H9 (cell line): ENCODE data around the gene ABHD1. TPM values are rescaled to one million over a fixed set of nuclear protein-coding genes. Genes with fewer than 3 reads are reported as not detected.

Source experiments
- DNase-seq: peaks from one replicate; pipeline ENCODE4 v3.0.0-alpha.2; 2017
- H2AFZ ChIP-seq: one replicate; pipeline ENCODE4 v1.6.1; 2013; ENCODE audit warnings: mild to moderate bottlenecking, low read length, control low read depth, moderate library complexity
- H2AK5ac ChIP-seq: 2 replicates; pipeline ENCODE4 v1.6.1; 2013; ENCODE audit warnings: low read length, control low read depth, mixed read lengths; ENCODE audit not compliant: insufficient read length
- H2BK120ac ChIP-seq: one replicate; pipeline ENCODE4 v1.6.1; 2013; ENCODE audit warnings: low read depth, mild to moderate bottlenecking, low read length, control low read depth, inconsistent platforms; ENCODE audit not compliant: poor library complexity, severe bottlenecking
- H2BK12ac ChIP-seq: 2 replicates; pipeline ENCODE4 v1.6.1; 2013; ENCODE audit warnings: low read length, control low read depth, mixed read lengths, low read depth; ENCODE audit not compliant: insufficient read length
- H2BK15ac ChIP-seq: 2 replicates; pipeline ENCODE4 v1.6.1; 2013; ENCODE audit warnings: low read depth, low read length, control low read depth
- H2BK20ac ChIP-seq: one replicate; pipeline ENCODE4 v1.6.1; 2013; ENCODE audit warnings: low read depth, mild to moderate bottlenecking, low read length, control low read depth, inconsistent platforms; ENCODE audit not compliant: poor library complexity, severe bottlenecking
- H2BK5ac ChIP-seq: 2 replicates; pipeline ENCODE4 v1.6.1; 2013; ENCODE audit warnings: low read length, control low read depth, mixed read lengths; ENCODE audit not compliant: insufficient read length
- H3K14ac ChIP-seq: 2 replicates; pipeline ENCODE4 v1.6.1; 2013; ENCODE audit warnings: low read length, control low read depth; ENCODE audit not compliant: insufficient read depth
- H3K18ac ChIP-seq: 2 replicates; pipeline ENCODE4 v1.6.1; 2013; ENCODE audit warnings: low read depth, mild to moderate bottlenecking, mixed read lengths, low read length, control low read depth; ENCODE audit not compliant: insufficient read length
- H3K23ac ChIP-seq: 2 replicates; pipeline ENCODE4 v1.6.1; 2013; ENCODE audit warnings: low read length, control low read depth, mixed read lengths, low read depth; ENCODE audit not compliant: insufficient read length
- H3K23me2 ChIP-seq: 2 replicates; pipeline ENCODE4 v1.6.1; 2013; ENCODE audit warnings: low read depth, mild to moderate bottlenecking, mixed read lengths, low read length, control low read depth; ENCODE audit not compliant: insufficient read length, poor library complexity, severe bottlenecking
- H3K27ac ChIP-seq: 2 replicates; pipeline ENCODE4 v1.5.1; 2013; ENCODE audit warnings: low read length, control low read depth, mixed read lengths, low read depth; ENCODE audit not compliant: insufficient read length
- H3K27me3 ChIP-seq: 2 replicates; pipeline ENCODE4 v1.6.1; 2013; ENCODE audit warnings: low read length, control low read depth, inconsistent platforms; ENCODE audit not compliant: insufficient read depth
- H3K4ac ChIP-seq: 2 replicates; pipeline ENCODE4 v1.6.1; 2013; ENCODE audit warnings: low read depth, mild to moderate bottlenecking, control low read depth, inconsistent platforms, low read length, moderate library complexity
- H3K4me1 ChIP-seq: 2 replicates; pipeline ENCODE4 v1.6.1; 2013; ENCODE audit warnings: low read length, control low read depth, inconsistent platforms; ENCODE audit not compliant: insufficient read depth
- H3K4me2 ChIP-seq: 2 replicates; pipeline ENCODE4 v1.6.1; 2013; ENCODE audit warnings: low read length, control low read depth, mixed read lengths; ENCODE audit not compliant: insufficient read length, insufficient read depth
- H3K56ac ChIP-seq: 2 replicates; pipeline ENCODE4 v1.6.1; 2013; ENCODE audit warnings: low read depth, mild to moderate bottlenecking, mixed read lengths, low read length, control low read depth; ENCODE audit not compliant: insufficient read length
- H3K79me1 ChIP-seq: 2 replicates; pipeline ENCODE4 v1.6.1; 2013; ENCODE audit warnings: low read depth, mild to moderate bottlenecking, moderate library complexity, low read length, control low read depth, inconsistent platforms; ENCODE audit not compliant: insufficient read depth, poor library complexity, severe bottlenecking
- H3K79me2 ChIP-seq: 2 replicates; pipeline ENCODE4 v1.6.1; 2013; ENCODE audit warnings: low read length, control low read depth, inconsistent platforms; ENCODE audit not compliant: insufficient read depth
- H3K9ac ChIP-seq: 2 replicates; pipeline ENCODE4 v1.6.1; 2013; ENCODE audit warnings: low read length, control low read depth, mixed read lengths; ENCODE audit not compliant: insufficient read length; ENCODE audit errors: extremely low read depth
- H3K9me3 ChIP-seq: one replicate; pipeline ENCODE4 v1.6.1; 2013; ENCODE audit warnings: low read depth, low read length, inconsistent platforms; ENCODE audit not compliant: control insufficient read depth
- H3T11ph ChIP-seq: one replicate; pipeline ENCODE4 v1.6.1; 2013; ENCODE audit warnings: mild to moderate bottlenecking, low read length, control low read depth, inconsistent platforms
- H4K20me1 ChIP-seq: one replicate; pipeline ENCODE4 v1.6.1; 2013; ENCODE audit not compliant: control insufficient read depth, insufficient read length, insufficient read depth
- H4K5ac ChIP-seq: 2 replicates; pipeline ENCODE4 v1.6.1; 2013; ENCODE audit warnings: low read depth, mild to moderate bottlenecking, mixed read lengths, low read length, control low read depth; ENCODE audit not compliant: insufficient read length
- H4K8ac ChIP-seq: replicated peaks from 2 replicates; pipeline ENCODE4 v1.6.1; 2013; ENCODE audit warnings: low read length, control low read depth, mixed read lengths, low read depth; ENCODE audit not compliant: insufficient read length
- H4K91ac ChIP-seq: 2 replicates; pipeline ENCODE4 v1.6.1; 2013; ENCODE audit warnings: low read depth, mild to moderate bottlenecking, moderate library complexity, mixed read lengths, low read length, control low read depth; ENCODE audit not compliant: insufficient read length
- H3K27ac Mint-ChIP-seq, 3 experiments: 2 replicates in 2 of 3; 3 replicates in 1 of 3; pipeline ENCODE4 v1.8.0; 2020 to 2021; ENCODE audit warnings: mixed read lengths in 3 of 3, mild to moderate bottlenecking in 1 of 3, moderate library complexity in 1 of 3
- H3K27me3 Mint-ChIP-seq: 2 replicates; pipeline ENCODE4 v1.8.0; 2021; ENCODE audit warnings: low read depth, mild to moderate bottlenecking, moderate library complexity, mixed read lengths
- H3K36me3 Mint-ChIP-seq, 3 experiments: 2 replicates in 2 of 3; 3 replicates in 1 of 3; pipeline ENCODE4 v1.8.0; 2020 to 2021; ENCODE audit warnings: low read depth in 3 of 3, mixed read lengths in 3 of 3; ENCODE audit not compliant: insufficient read depth in 1 of 3
- H3K4me1 Mint-ChIP-seq, 2 experiments: 2 replicates each; pipeline ENCODE4 v1.8.0; 2020; ENCODE audit warnings: mixed read lengths in 2 of 2
- H3K4me3 Mint-ChIP-seq, 2 experiments: 2 replicates in 1 of 2; 3 replicates in 1 of 2; pipeline ENCODE4 v1.8.0; 2020 to 2021; ENCODE audit warnings: mild to moderate bottlenecking in 2 of 2, mixed read lengths in 2 of 2, moderate library complexity in 1 of 2
- H3K9me3 Mint-ChIP-seq, 2 experiments: 2 replicates in 1 of 2; 3 replicates in 1 of 2; pipeline ENCODE4 v1.8.0; 2020; ENCODE audit warnings: mild to moderate bottlenecking in 2 of 2, mixed read lengths in 2 of 2, moderate library complexity in 1 of 2
- CTCF ChIP-seq: fragments of 200-600 bp; sonication (generic); conservative IDR thresholded peaks from 3 replicates; pipeline ENCODE4 v1.8.0; 2021; ENCODE audit warnings: antibody characterized with exemption, mild to moderate bottlenecking
- WGBS: extraction: QIAGEN DNeasy Blood & Tissue Kit; methylation state at CpG from one replicate; pipeline ENCODE4 v1.1.7; 2013; ENCODE audit warnings: missing lambda C conversion rate, low lambda C conversion rate, mixed read lengths; ENCODE audit not compliant: insufficient read length; ENCODE audit errors: extremely low coverage; 5-methylcytosine and 5-hydroxymethylcytosine counted together
- total RNA-seq: library from RNA; stranded (reverse); gene quantifications from 2 replicates; pipeline ENCODE4 v1.2.1, GENCODE V29; 2021

ABHD1 gene
- total RNA-seq, 1 experiment from 2014 or later: 0.31 TPM

GRCh38 chr2:27147935-27148334 is 24.3 kb downstream of the ABHD1 start:
- Mint-ChIP-seq H3K4me1 (peaks cover 0 to 2% of the 10 kb centered on the region in 2 experiments; a peak in 1 of 4 replicates), H3K9me3 (no peaks in the 10 kb centered on the region; a peak in 1 of 5 replicates), H3K27me3 (peaks cover 9% of the 10 kb centered on the region), H3K36me3 (no peaks in the 10 kb centered on the region), H3K27ac (no peak overlapping the region), H3K4me3 (no peak overlapping the region)
- Histone ChIP-seq H2BK12ac (no peak overlapping the region), H3K9ac (no peak overlapping the region), H4K8ac (no peak overlapping the region), H2BK5ac (no peak overlapping the region), H3K27ac (no peak overlapping the region), H4K91ac (no peak overlapping the region), H2AK5ac (no peak overlapping the region), H3K4me2 (no peak overlapping the region), H3K4ac (no peak overlapping the region), H2BK120ac (no peak overlapping the region), H2AFZ (no peak overlapping the region), H2BK20ac (no peak overlapping the region), H3K9me3 (no peaks in the 10 kb centered on the region), H3K18ac (no peak overlapping the region), H4K20me1 (no peaks in the 10 kb centered on the region), H4K5ac (no peak overlapping the region), H3T11ph (no peak overlapping the region), H3K23me2 (no peaks in the 10 kb centered on the region), H3K79me1 (no peaks in the 10 kb centered on the region), H3K4me1 (no peaks in the 10 kb centered on the region), H3K56ac (no peak overlapping the region), H3K27me3 (no peaks in the 10 kb centered on the region), H3K79me2 (no peaks in the 10 kb centered on the region), H3K23ac (no peak overlapping the region), H2BK15ac (no peak overlapping the region), H3K14ac (no peak overlapping the region)
- WGBS: no CpG with 5 or more reads among the region's 8 CpGs
- TF ChIP-seq CTCF: no peak
- DNase-seq: no peak
